HG02610 (cell line): Measurements from ENCODE around the gene SPINT1.

ENCODE experiments used
- ATAC-seq: cut with Tn5 transposase; IDR thresholded peaks from one replicate; pipeline ENCODE4 v1.9.1; 2021; ENCODE audit warnings: mild to moderate bottlenecking, moderate library complexity; ENCODE audit not compliant: unreplicated experiment

SPINT1 gene

GRCh38 chr15:40891138-40891537 lies 47.3 kb downstream of the SPINT1 start:
- ATAC-seq = no peak

- ATAC-seq = no peak
Measured at GRCh38 chr15:40891810-40892446, 48.1 kb downstream of the SPINT1 start.

DNA sequence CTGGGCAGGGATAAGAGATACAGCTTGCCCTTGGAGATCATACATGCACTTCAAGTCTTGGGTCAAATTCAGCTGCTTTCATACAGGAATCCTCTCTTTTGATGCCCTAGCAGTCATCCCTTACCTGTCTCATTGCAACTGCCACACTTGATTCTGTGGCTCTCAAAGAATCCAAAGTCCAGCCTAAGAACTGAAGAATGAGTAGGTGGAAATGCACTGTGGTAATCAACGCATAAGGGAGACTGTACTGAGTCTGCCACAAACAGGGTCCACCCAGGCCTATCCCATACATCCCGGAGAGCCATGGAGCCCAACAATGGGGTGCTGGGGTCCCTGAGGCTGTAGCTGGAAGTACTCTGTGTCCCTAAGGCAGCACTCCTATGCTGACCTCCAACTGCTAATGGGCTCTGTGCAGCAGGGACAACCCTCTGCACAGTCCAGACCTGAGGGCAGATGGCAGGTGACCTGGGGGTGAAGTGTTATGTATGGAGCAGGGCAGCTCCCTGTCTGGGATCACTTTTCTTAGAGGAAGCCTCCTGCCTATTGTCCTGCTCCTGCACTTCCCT lies 48.7 kb downstream of the SPINT1 start:
- ATAC-seq = no peak

DNA sequence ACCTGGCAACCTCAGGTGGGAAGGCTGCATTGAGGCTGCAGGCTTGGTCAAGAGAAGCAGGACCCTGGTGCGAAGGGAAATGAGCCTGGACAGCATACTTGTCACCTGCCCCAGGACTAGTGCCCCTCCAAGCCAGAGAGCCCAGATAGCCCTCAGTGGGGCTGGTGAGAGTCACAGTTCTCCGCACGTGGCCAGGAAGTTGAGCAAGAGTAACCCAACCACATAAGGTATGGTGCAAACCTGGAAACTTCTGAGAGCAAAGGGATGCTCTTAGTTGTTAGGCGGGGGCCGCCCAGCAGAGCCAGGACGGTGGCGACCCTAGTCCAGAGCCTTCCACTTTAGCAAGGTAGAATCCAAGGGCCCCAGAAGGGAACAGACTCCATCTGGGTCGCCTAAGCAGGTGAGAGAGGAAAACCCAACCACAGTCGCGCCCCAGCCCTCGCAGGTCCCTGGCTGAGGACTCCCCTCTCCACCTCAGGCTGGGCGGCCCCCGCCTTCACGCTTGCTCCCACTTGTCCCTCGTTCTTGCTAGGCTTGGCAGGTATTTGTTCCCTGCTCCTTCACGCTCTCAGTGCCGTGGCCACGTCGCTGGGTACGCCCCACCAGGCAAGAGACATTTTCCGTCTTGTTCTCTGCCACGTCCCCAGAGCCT lies 49.3 kb downstream of the SPINT1 start:
- no peak for ATAC-seq

- ATAC-seq = peak; percentile 92
Measured at GRCh38 chr15:40893733-40894680, 50.2 kb downstream of the SPINT1 start, which contains the start of gene VPS18. VPS18 (plus strand) TSS chr15:40894450; CDS start chr15:40894769, 319 bp downstream.

GRCh38 chr15:40894681-40895448 lies 51.0 kb downstream of the SPINT1 start:
- ATAC-seq = peak; percentile 32

DNA sequence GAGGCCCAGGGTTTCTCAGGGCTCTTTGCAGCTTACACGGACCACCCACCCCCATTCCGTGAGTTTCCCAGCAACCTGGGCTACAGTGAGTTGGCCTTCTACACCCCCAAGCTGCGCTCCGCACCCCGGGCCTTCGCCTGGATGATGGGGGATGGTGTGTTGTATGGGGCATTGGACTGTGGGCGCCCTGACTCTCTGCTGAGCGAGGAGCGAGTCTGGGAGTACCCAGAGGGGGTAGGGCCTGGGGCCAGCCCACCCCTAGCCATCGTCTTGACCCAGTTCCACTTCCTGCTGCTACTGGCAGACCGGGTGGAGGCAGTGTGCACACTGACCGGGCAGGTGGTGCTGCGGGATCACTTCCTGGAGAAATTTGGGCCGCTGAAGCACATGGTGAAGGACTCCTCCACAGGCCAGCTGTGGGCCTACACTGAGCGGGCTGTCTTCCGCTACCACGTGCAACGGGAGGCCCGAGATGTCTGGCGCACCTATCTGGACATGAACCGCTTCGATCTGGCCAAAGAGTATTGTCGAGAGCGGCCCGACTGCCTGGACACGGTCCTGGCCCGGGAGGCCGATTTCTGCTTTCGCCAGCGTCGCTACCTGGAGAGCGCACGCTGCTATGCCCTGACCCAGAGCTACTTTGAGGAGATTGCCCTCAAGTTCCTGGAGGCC lies 55.8 kb downstream of the SPINT1 start:
- no peak for ATAC-seq

DNA sequence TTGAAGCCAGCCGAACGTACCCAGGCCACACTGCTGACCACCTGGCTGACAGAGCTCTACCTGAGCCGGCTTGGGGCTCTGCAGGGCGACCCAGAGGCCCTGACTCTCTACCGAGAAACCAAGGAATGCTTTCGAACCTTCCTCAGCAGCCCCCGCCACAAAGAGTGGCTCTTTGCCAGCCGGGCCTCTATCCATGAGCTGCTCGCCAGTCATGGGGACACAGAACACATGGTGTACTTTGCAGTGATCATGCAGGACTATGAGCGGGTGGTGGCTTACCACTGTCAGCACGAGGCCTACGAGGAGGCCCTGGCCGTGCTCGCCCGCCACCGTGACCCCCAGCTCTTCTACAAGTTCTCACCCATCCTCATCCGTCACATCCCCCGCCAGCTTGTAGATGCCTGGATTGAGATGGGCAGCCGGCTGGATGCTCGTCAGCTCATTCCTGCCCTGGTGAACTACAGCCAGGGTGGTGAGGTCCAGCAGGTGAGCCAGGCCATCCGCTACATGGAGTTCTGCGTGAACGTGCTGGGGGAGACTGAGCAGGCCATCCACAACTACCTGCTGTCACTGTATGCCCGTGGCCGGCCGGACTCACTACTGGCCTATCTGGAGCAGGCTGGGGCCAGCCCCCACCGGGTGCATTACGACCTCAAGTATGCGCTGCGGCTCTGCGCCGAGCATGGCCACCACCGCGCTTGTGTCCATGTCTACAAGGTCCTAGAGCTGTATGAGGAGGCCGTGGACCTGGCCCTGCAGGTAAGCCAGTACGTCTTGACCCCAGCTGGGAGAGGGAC lies 56.6 kb downstream of the SPINT1 start:
- ATAC-seq = no peak

GRCh38 chr15:40901053-40901443 lies 57.2 kb downstream of the SPINT1 start:
- no peak for ATAC-seq

GRCh38 chr15:40902605-40903561 lies 59.0 kb downstream of the SPINT1 start:
- no peak for ATAC-seq

DNA sequence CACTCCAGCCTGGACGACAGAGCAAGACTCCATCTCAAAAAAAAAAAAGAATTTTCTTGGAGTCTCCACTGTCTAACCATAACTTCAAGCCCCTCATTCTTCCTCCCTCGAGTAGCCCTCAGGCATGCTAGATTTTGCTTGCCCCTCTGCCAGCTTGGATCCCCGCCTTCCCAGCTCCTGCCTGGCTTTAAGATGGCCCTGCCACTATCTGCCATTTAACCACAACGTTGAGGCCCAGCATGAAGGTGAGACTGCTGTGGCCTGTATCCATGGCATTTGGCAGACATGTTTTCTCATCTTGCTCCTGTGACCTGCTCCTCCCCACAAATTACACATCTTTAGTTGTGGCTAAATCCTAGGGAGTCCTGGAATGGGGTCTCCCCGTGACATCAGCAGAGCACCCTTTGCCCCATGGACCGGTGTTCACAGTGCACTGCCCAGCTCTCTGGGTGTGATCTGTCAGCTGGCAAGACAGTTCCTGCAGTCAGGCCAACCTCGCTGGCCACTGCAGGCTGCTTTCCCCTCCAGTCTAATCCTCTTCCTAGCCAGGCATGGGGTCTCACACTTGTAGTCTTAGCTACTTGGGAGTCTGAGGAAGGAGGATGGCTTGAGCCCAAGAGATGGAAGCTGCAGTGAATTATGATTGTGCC lies 60.8 kb downstream of the SPINT1 start:
- ATAC-seq = no peak

DNA sequence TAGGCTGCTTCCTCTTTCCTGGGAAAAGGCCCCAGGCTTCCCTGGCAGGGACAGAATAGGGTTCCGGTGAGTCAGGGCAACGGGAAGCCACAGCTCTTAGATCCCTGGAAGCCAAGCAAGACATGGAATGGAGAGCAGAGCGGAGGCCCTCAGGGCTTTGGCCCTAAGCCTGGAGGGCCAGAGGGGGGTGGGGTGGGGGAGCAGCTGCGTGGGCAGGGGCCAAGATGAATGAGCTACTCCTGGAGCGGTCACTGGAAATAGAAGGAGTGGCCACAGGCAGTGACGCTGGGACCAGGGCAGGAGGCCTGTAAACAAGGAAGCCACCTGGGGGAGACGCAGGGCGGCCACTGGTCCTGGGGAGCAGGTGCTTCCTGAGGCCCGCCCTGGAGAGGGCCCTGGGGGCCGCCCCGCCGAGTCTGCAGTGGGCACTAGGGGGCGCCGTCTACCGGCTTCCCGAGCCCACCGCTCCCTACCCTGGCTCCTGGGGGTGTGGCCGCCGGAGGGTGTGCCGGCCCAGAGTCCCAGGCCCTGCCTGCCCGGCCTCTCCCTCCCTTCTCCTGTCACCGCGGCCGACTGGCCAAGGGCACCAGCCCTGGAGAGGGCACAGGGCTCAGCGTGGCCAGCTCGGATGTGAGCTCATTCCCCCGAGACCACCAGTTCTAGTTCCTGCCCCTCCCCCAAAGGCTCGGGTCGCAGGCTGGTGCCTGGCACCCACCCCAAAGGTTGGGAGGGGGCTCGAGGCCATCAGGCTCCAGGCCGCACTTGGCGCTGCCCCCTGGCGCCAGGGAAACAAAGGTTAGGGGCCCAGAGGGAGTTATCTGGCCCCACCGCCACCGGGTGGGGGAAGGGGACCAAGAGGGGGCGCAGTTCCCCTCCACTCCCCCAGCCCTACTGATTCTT lies 62.5 kb downstream of the SPINT1 start:
- peak; percentile 65 for ATAC-seq

DNA sequence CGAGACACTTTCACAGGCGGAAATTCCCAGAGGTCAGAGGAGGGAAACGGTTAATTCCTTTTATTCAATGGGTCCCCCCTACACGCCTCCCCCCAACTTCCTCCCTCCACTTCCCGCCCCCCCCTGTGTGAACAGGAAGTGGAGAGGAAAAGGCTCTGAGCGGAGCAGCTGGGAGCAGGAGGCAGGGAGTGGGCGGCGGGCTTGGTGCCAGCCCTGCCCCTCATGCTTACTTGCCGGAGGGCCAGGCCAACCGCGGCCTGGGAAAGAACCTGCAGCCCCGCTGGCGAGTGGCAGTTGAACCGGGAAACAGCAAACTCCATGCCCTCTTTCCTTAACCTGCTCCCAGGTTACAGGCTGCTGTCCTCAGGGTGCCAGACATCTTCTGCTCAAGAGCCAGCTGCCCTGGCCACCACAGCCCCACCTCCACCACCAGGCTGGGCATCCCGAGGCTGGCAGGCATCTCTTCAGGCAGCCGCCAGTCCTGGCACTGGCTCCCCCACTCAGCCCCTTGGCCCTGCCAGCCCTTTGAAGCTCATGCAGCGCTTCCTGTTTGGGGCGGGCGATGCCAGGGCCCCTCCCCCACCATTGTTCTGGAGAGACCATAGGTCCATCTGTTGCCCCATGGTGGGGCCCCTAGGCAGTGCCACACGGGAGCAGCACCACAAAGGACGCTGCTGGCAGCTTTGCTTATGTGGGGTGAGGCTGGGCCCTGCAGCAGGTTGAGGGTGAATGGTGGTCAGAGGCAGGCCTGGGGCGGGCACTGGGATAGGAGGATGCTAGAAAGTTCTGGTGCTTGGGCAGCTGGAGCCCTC lies 63.3 kb downstream of the SPINT1 start:
- no peak for ATAC-seq
